HG03045 (cell line): ENCODE data around the gene CD38.

ENCODE experiments used
- ATAC-seq: cut with Tn5 transposase; IDR thresholded peaks from one replicate; pipeline ENCODE4 v1.9.1; 2021; ENCODE audit warnings: mild to moderate bottlenecking, moderate library complexity; ENCODE audit not compliant: unreplicated experiment

CD38 gene

GRCh38 chr4:15894921-15895916 lies 117.1 kb downstream of the CD38 start:
- no peak for ATAC-seq

GRCh38 chr4:15897577-15897976 lies 119.4 kb downstream of the CD38 start:
- no peak for ATAC-seq

GRCh38 chr4:15898902-15899301 lies 120.8 kb downstream of the CD38 start:
- ATAC-seq: no peak

GRCh38 chr4:15899511-15899910 lies 121.4 kb downstream of the CD38 start:
- ATAC-seq: no peak

GRCh38 chr4:15901007-15901406 lies 122.9 kb downstream of the CD38 start:
- ATAC-seq: no peak

GRCh38 chr4:15901998-15902397 lies 123.9 kb downstream of the CD38 start:
- no peak for ATAC-seq

- no peak for ATAC-seq
These were observed 124.6 kb downstream of the CD38 start for GRCh38 chr4:15902746-15903145.
